K562 (cell line): ENCODE results near the gene DYNC1H1. TPM values are rescaled to one million over a fixed set of nuclear protein-coding genes. Genes with fewer than 3 reads are reported as not detected.

Experiments
- FOXJ2 ChIP-seq: fragments of 200-800 bp; sonication (Bioruptor generic); IDR thresholded peaks from 2 replicates; pipeline ENCODE4 v1.6.1; 2016; ENCODE audit warnings: missing genetic modification characterization, missing compliant biosample characterization
- TEAD4 ChIP-seq, 2 experiments: sonication (generic) in 1 of 2; formaldehyde crosslinking in 1 of 2; IDR thresholded peaks; 2 replicates each; pipeline versions ENCODE4 v1.6.1 to v1.8.0; 2012 to 2022; ENCODE audit warnings: borderline replicate concordance in 1 of 2, inconsistent platforms in 1 of 2, low read length in 1 of 2, mild to moderate bottlenecking in 1 of 2, missing genetic modification reagents in 1 of 2
- VEZF1 ChIP-seq: fragments of 200-800 bp; sonication (Bioruptor generic); IDR thresholded peaks from 2 replicates; pipeline ENCODE4 v1.6.1; 2017; ENCODE audit warnings: missing genetic modification characterization, missing compliant biosample characterization
- ZBTB40 ChIP-seq, 2 experiments: fragments of 450-650 bp in 1 of 2; sonication (generic) in 1 of 2; formaldehyde crosslinking in 1 of 2; IDR thresholded peaks; 2 replicates each; pipeline versions ENCODE4 v1.7.1 to v1.9.0; 2016 to 2022; ENCODE audit warnings: inconsistent platforms in 1 of 2, mild to moderate bottlenecking in 1 of 2, missing genetic modification reagents in 1 of 2
- ZFP91 ChIP-seq: sonication (generic); formaldehyde crosslinking; IDR thresholded peaks from 2 replicates; pipeline ENCODE4 v1.8.0; 2022; ENCODE audit warnings: mild to moderate bottlenecking, missing genetic modification reagents
- polyA plus RNA-seq, 8 experiments: library from polyadenylated mRNA; depleted of rRNA in 4 of 8; stranded (reverse) in 5 of 8; unstranded in 3 of 8; fragments of >200 nt; fragmentation: Nextera tagmentation in 2 of 8; fragmentation: Illumina TruSeq in 1 of 8; extraction: Ambion mirVana in 2 of 8; extraction: Trizol in 1 of 8; gene quantifications; 2 replicates each; pipeline versions ENCODE4 v1.2.1 to v1.2.3, GENCODE V29; 2011 to 2014; ENCODE audit warnings: inconsistent platforms in 1 of 8, missing spikeins in 1 of 8
- total RNA-seq, 7 experiments: library from RNA; depleted of rRNA in 6 of 7; stranded (reverse); fragments of >200 nt in 6 of 7; fragmentation: Illumina TruSeq in 2 of 7; extraction: Trizol in 2 of 7; gene quantifications; 2 replicates each; pipeline versions ENCODE4 v1.2.1 to v1.2.3, GENCODE V29; 2011 to 2021; ENCODE audit warnings: low replicate concordance in 1 of 7
- TF ChIP-seq, protein P1 (sequence below), 2 experiments: fragments of 450-650 bp; conservative IDR thresholded peaks; 2 replicates each; pipeline ENCODE4 v1.6.1; 2017; ENCODE audit warnings: mild to moderate bottlenecking in 2 of 2, moderate library complexity in 2 of 2
- TF ChIP-seq, protein P2 (sequence below), 2 experiments: fragments of 450-650 bp in 1 of 2; sonication (generic) in 1 of 2; formaldehyde crosslinking in 1 of 2; IDR thresholded peaks in 1 of 2; conservative IDR thresholded peaks in 1 of 2; 2 replicates each; pipeline versions ENCODE4 v1.6.1 to v1.8.1; 2016 to 2023; ENCODE audit warnings: mild to moderate bottlenecking in 2 of 2, moderate library complexity in 2 of 2, inconsistent platforms in 1 of 2, missing genetic modification reagents in 1 of 2
- TF ChIP-seq, protein P3 (sequence below), 2 experiments: IDR thresholded peaks; 2 replicates each; pipeline ENCODE4 v1.6.1; 2011; ENCODE audit warnings: borderline replicate concordance in 1 of 2, control low read depth in 1 of 2, low read depth in 1 of 2, low read length in 1 of 2, mild to moderate bottlenecking in 1 of 2, mixed read lengths in 1 of 2, moderate library complexity in 1 of 2; ENCODE audit not compliant: insufficient read depth in 1 of 2, insufficient read length in 1 of 2, poor library complexity in 1 of 2, severe bottlenecking in 1 of 2; ENCODE audit errors: extremely low read depth in 1 of 2

DYNC1H1 gene
- total and polyA plus RNA-seq, 9 of the 15 experiments (the other 6 are each of a cell fraction or from before 2014, with no cell fraction given) = 31.9 to 335 (median 115) TPM

GRCh38 chr14:101927859-101928258 lies 36.5 kb upstream of the DYNC1H1 start (continued):
- TF ChIP-seq ZBTB40 (IDR thresholded peaks at IDR 0.05) (0 out of 2 replicates have a peak, but pooled peaks have one; percentile 32), ZBTB40 (CRISPR knock-in tag; IDR thresholded peaks at IDR 0.05) (no peak), ZFP91 (CRISPR knock-in tag) (no peak), TEAD4 (IDR thresholded peaks at IDR 0.05; ENCODE audit: low read length) (peak; percentile 68), TEAD4 (CRISPR knock-in tag; IDR thresholded peaks at IDR 0.05; ENCODE audit: borderline replicate concordance) (no peak), VEZF1 (CRISPR knock-in tag) (no peak), FOXJ2 (tag) (no peak)
- TF ChIP-seq, protein P1, sequence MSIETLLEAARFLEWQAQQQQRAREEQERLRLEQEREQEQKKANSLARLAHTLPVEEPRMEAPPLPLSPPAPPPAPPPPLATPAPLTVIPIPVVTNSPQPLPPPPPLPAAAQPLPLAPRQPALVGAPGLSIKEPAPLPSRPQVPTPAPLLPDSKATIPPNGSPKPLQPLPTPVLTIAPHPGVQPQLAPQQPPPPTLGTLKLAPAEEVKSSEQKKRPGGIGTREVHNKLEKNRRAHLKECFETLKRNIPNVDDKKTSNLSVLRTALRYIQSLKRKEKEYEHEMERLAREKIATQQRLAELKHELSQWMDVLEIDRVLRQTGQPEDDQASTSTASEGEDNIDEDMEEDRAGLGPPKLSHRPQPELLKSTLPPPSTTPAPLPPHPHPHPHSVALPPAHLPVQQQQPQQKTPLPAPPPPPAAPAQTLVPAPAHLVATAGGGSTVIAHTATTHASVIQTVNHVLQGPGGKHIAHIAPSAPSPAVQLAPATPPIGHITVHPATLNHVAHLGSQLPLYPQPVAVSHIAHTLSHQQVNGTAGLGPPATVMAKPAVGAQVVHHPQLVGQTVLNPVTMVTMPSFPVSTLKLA (conservative IDR thresholded peaks at IDR 0.05) = no peak
- TF ChIP-seq, protein P2, sequence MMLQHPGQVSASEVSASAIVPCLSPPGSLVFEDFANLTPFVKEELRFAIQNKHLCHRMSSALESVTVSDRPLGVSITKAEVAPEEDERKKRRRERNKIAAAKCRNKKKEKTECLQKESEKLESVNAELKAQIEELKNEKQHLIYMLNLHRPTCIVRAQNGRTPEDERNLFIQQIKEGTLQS (IDR thresholded peaks at IDR 0.05) = peak; percentile 83
- TF ChIP-seq, protein P2 (CRISPR knock-in tag; conservative IDR thresholded peaks at IDR 0.05) = no peak
- TF ChIP-seq, protein P3, sequence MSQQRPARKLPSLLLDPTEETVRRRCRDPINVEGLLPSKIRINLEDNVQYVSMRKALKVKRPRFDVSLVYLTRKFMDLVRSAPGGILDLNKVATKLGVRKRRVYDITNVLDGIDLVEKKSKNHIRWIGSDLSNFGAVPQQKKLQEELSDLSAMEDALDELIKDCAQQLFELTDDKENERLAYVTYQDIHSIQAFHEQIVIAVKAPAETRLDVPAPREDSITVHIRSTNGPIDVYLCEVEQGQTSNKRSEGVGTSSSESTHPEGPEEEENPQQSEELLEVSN (IDR thresholded peaks at IDR 0.05; ENCODE audit: borderline replicate concordance in 1 of 2, extremely low read depth in 1 of 2, insufficient read depth in 1 of 2, insufficient read length in 1 of 2, low read depth in 1 of 2, low read length in 1 of 2, poor library complexity in 1 of 2, severe bottlenecking in 1 of 2) = peak in 1 of 2 experiments; percentile 72
